HepG2 (cell line): ENCODE data around the gene PYGB. TPM values are rescaled to one million over a fixed set of nuclear protein-coding genes. Genes with fewer than 3 reads are reported as not detected.
A peak's percentile ranks its signal among the peaks of the same experiment; 100 is the strongest.

Experiments
- AKAP8 ChIP-seq: sonication (generic); formaldehyde crosslinking; IDR thresholded peaks from 2 replicates; pipeline ENCODE4 v1.5.1; 2020; ENCODE audit warnings: mild to moderate bottlenecking, missing genetic modification reagents
- FOXJ3 ChIP-seq: sonication (generic); formaldehyde crosslinking; IDR thresholded peaks from 2 replicates; pipeline ENCODE4 v1.4.0; 2020; ENCODE audit warnings: missing genetic modification reagents, mild to moderate bottlenecking, borderline replicate concordance
- GLI4 ChIP-seq: sonication (generic); formaldehyde crosslinking; IDR thresholded peaks from 2 replicates; pipeline ENCODE4 v1.5.1; 2020; ENCODE audit warnings: missing genetic modification reagents, mild to moderate bottlenecking, moderate library complexity, borderline replicate concordance
- NFATC3 ChIP-seq: sonication (generic); formaldehyde crosslinking; IDR thresholded peaks from 2 replicates; pipeline ENCODE4 v1.5.1; 2020; ENCODE audit warnings: mild to moderate bottlenecking, missing genetic modification reagents
- NFYC ChIP-seq: IDR thresholded peaks from 2 replicates; pipeline ENCODE4 v1.6.1; 2016; ENCODE audit warnings: missing genetic modification reagents, missing compliant biosample characterization
- NR0B2 ChIP-seq: sonication (generic); formaldehyde crosslinking; IDR thresholded peaks from 2 replicates; pipeline ENCODE4 v1.4.0; 2020; ENCODE audit warnings: mild to moderate bottlenecking, missing genetic modification reagents
- RCOR2 ChIP-seq: IDR thresholded peaks from 2 replicates; pipeline ENCODE4 v1.6.1; 2016; ENCODE audit warnings: missing biosample characterization, missing genetic modification reagents
- RFX1 ChIP-seq: fragments of 450-650 bp; IDR thresholded peaks from 2 replicates; pipeline ENCODE4 v1.6.1; 2017
- TP53 ChIP-seq: sonication (generic); formaldehyde crosslinking; conservative IDR thresholded peaks from 2 replicates; pipeline ENCODE4 v1.4.0; 2020; ENCODE audit warnings: missing genetic modification reagents
- ZBTB1 ChIP-seq: sonication (generic); formaldehyde crosslinking; IDR thresholded peaks from 2 replicates; pipeline ENCODE4 v1.4.0; 2020; ENCODE audit warnings: missing genetic modification reagents, borderline replicate concordance
- ZBTB8A ChIP-seq: sonication (generic); formaldehyde crosslinking; IDR thresholded peaks from 2 replicates; pipeline ENCODE4 v1.4.0; 2020; ENCODE audit warnings: mild to moderate bottlenecking, low read depth, missing genetic modification reagents, borderline replicate concordance
- ZFX ChIP-seq: sonication (generic); formaldehyde crosslinking; IDR thresholded peaks from 2 replicates; pipeline ENCODE4 v1.4.0; 2020; ENCODE audit warnings: mild to moderate bottlenecking, low read depth, missing genetic modification reagents, moderate library complexity
- ZNF263 ChIP-seq: sonication (generic); formaldehyde crosslinking; IDR thresholded peaks from 2 replicates; pipeline ENCODE4 v1.4.0; 2020; ENCODE audit warnings: missing genetic modification reagents
- ZNF331 ChIP-seq: sonication (generic); formaldehyde crosslinking; IDR thresholded peaks from 2 replicates; pipeline ENCODE4 v1.4.0; 2020; ENCODE audit warnings: missing genetic modification reagents
- ZNF460 ChIP-seq: sonication (generic); formaldehyde crosslinking; IDR thresholded peaks from 2 replicates; pipeline ENCODE4 v1.5.1; 2020; ENCODE audit warnings: missing genetic modification reagents, mild to moderate bottlenecking, borderline replicate concordance
- ZNF615 ChIP-seq: sonication (generic); formaldehyde crosslinking; IDR thresholded peaks from 2 replicates; pipeline ENCODE4 v1.5.0; 2020; ENCODE audit warnings: mild to moderate bottlenecking, missing genetic modification reagents, borderline replicate concordance
- ZNF616 ChIP-seq: sonication (generic); formaldehyde crosslinking; IDR thresholded peaks from 2 replicates; pipeline ENCODE4 v1.5.0; 2020; ENCODE audit warnings: low read depth, mild to moderate bottlenecking, missing genetic modification reagents
- ZNF780A ChIP-seq: sonication (generic); formaldehyde crosslinking; IDR thresholded peaks from 2 replicates; pipeline ENCODE4 v1.8.0; 2022; ENCODE audit warnings: mild to moderate bottlenecking, missing genetic modification reagents, moderate library complexity
- polyA plus RNA-seq, 8 experiments: library from polyadenylated mRNA; depleted of rRNA in 3 of 8; stranded (reverse) in 7 of 8; unstranded in 1 of 8; fragments of >200 nt; fragmentation: Illumina TruSeq in 4 of 8; extraction: Trizol in 4 of 8; gene quantifications; 2 replicates each; pipeline versions ENCODE4 v1.2.1 to v1.2.3, GENCODE V29; 2011 to 2016; ENCODE audit warnings: low read depth in 4 of 8, missing spikeins in 1 of 8, mixed read lengths in 1 of 8; ENCODE audit not compliant: insufficient read depth in 1 of 8
- total RNA-seq, 5 experiments: library from RNA; depleted of rRNA; stranded (reverse); fragments of >200 nt; fragmentation: Illumina TruSeq; extraction: Trizol; gene quantifications; 2 replicates each; pipeline ENCODE4 v1.2.3, GENCODE V29; 2016; ENCODE audit warnings: low read depth in 1 of 5
- TF ChIP-seq, protein P1 (sequence below): IDR thresholded peaks from 2 replicates; pipeline ENCODE4 v1.6.1; 2018; ENCODE audit warnings: missing genetic modification reagents, mild to moderate bottlenecking, missing compliant biosample characterization
- TF ChIP-seq, protein P2 (sequence below): sonication (generic); formaldehyde crosslinking; IDR thresholded peaks from 2 replicates; pipeline ENCODE4 v1.5.0; 2020; ENCODE audit warnings: missing genetic modification reagents
- TF ChIP-seq, protein P3 (sequence below): sonication (generic); formaldehyde crosslinking; IDR thresholded peaks from 2 replicates; pipeline ENCODE4 v1.4.0; 2020; ENCODE audit warnings: mild to moderate bottlenecking, missing genetic modification reagents, borderline replicate concordance

The PYGB gene
- total and polyA plus RNA-seq, 2 of the 13 experiments (the other 11 are each of a cell fraction or from before 2014, with no cell fraction given) = 24.2 to 86.3 TPM

- TF ChIP-seq NFATC3 (CRISPR knock-in tag) = no peak
- TF ChIP-seq GLI4 = no peak
- TF ChIP-seq ZFX (CRISPR knock-in tag) = peak; percentile 43; the same call in 1 of the 2 replicates
- 0 out of 2 replicates have a peak, but pooled peaks have one; percentile 37 for TF ChIP-seq ZNF616
- TF ChIP-seq, protein P1, sequence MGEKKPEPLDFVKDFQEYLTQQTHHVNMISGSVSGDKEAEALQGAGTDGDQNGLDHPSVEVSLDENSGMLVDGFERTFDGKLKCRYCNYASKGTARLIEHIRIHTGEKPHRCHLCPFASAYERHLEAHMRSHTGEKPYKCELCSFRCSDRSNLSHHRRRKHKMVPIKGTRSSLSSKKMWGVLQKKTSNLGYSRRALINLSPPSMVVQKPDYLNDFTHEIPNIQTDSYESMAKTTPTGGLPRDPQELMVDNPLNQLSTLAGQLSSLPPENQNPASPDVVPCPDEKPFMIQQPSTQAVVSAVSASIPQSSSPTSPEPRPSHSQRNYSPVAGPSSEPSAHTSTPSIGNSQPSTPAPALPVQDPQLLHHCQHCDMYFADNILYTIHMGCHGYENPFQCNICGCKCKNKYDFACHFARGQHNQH (CRISPR knock-in tag) = peak; percentile 66; the same call in 1 of the 2 replicates
- no peak for TF ChIP-seq NR0B2
- TF ChIP-seq, protein P2, sequence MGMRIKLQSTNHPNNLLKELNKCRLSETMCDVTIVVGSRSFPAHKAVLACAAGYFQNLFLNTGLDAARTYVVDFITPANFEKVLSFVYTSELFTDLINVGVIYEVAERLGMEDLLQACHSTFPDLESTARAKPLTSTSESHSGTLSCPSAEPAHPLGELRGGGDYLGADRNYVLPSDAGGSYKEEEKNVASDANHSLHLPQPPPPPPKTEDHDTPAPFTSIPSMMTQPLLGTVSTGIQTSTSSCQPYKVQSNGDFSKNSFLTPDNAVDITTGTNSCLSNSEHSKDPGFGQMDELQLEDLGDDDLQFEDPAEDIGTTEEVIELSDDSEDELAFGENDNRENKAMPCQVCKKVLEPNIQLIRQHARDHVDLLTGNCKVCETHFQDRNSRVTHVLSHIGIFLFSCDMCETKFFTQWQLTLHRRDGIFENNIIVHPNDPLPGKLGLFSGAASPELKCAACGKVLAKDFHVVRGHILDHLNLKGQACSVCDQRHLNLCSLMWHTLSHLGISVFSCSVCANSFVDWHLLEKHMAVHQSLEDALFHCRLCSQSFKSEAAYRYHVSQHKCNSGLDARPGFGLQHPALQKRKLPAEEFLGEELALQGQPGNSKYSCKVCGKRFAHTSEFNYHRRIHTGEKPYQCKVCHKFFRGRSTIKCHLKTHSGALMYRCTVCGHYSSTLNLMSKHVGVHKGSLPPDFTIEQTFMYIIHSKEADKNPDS (CRISPR knock-in tag) = peak; percentile 89; the same call in 1 of the 2 replicates
- no peak for TF ChIP-seq ZNF263 (CRISPR knock-in tag)
- TF ChIP-seq, protein P3, sequence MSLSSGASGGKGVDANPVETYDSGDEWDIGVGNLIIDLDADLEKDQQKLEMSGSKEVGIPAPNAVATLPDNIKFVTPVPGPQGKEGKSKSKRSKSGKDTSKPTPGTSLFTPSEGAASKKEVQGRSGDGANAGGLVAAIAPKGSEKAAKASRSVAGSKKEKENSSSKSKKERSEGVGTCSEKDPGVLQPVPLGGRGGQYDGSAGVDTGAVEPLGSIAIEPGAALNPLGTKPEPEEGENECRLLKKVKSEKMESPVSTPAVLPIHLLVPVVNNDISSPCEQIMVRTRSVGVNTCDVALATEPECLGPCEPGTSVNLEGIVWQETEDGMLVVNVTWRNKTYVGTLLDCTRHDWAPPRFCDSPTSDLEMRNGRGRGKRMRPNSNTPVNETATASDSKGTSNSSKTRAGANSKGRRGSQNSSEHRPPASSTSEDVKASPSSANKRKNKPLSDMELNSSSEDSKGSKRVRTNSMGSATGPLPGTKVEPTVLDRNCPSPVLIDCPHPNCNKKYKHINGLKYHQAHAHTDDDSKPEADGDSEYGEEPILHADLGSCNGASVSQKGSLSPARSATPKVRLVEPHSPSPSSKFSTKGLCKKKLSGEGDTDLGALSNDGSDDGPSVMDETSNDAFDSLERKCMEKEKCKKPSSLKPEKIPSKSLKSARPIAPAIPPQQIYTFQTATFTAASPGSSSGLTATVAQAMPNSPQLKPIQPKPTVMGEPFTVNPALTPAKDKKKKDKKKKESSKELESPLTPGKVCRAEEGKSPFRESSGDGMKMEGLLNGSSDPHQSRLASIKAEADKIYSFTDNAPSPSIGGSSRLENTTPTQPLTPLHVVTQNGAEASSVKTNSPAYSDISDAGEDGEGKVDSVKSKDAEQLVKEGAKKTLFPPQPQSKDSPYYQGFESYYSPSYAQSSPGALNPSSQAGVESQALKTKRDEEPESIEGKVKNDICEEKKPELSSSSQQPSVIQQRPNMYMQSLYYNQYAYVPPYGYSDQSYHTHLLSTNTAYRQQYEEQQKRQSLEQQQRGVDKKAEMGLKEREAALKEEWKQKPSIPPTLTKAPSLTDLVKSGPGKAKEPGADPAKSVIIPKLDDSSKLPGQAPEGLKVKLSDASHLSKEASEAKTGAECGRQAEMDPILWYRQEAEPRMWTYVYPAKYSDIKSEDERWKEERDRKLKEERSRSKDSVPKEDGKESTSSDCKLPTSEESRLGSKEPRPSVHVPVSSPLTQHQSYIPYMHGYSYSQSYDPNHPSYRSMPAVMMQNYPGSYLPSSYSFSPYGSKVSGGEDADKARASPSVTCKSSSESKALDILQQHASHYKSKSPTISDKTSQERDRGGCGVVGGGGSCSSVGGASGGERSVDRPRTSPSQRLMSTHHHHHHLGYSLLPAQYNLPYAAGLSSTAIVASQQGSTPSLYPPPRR (CRISPR knock-in tag) = no peak; the same call in none of the 2 replicates
- TF ChIP-seq RCOR2 = peak; percentile 89
- TF ChIP-seq ZBTB1 (CRISPR knock-in tag) = no peak
- TF ChIP-seq RFX1 = no peak
- TF ChIP-seq AKAP8 (CRISPR knock-in tag) = peak; percentile 74
- no peak for TF ChIP-seq ZNF615 (CRISPR knock-in tag)
- TF ChIP-seq ZNF331 (CRISPR knock-in tag) = peak; percentile 89
- no peak for TF ChIP-seq NFYC
- TF ChIP-seq ZBTB8A (CRISPR knock-in tag) = no peak; the same call in 1 of the 2 replicates
- no peak for TF ChIP-seq FOXJ3 (CRISPR knock-in tag)
- no peak for TF ChIP-seq ZNF460
- TF ChIP-seq ZNF780A (CRISPR knock-in tag) = no peak
- TF ChIP-seq TP53 = no peak
Observed at GRCh38 chr20:25310268-25310920, 62.5 kb downstream of the PYGB start (continued).
